ENCODE measurements around the gene CDC7.

Gene CDC7

GRCh38 chr1:91555821-91556531 is 55.3 kb downstream of the CDC7 start:
- no peak for TF ChIP-seq PATZ1 (CRISPR knock-in tag; IDR thresholded peaks at IDR 0.05; ENCODE audit: borderline replicate concordance)
- no peak for TF ChIP-seq TOX (CRISPR knock-in tag; IDR thresholded peaks at IDR 0.05; ENCODE audit: borderline replicate concordance)
- ATAC-seq = no peak

- no peak for ATAC-seq
- no peak for TF ChIP-seq PPARA (CRISPR knock-in tag; IDR thresholded peaks at IDR 0.05; ENCODE audit: borderline replicate concordance)
- no peak for TF ChIP-seq ZC3H10 (CRISPR knock-in tag; IDR thresholded peaks at IDR 0.05)
- TF ChIP-seq PATZ1 (CRISPR knock-in tag; IDR thresholded peaks at IDR 0.05; ENCODE audit: borderline replicate concordance) = no peak
- no peak for TF ChIP-seq ZNF565 (CRISPR knock-in tag; conservative IDR thresholded peaks at IDR 0.05; ENCODE audit: low read depth)
- no peak for TF ChIP-seq CSDC2 (CRISPR knock-in tag; IDR thresholded peaks at IDR 0.05)
- no peak for TF ChIP-seq TCF4 (CRISPR knock-in tag; IDR thresholded peaks at IDR 0.05; ENCODE audit: borderline replicate concordance)
- no peak for TF ChIP-seq CSRNP3 (CRISPR knock-in tag; IDR thresholded peaks at IDR 0.05)
- no peak for TF ChIP-seq ISL1 (CRISPR knock-in tag; IDR thresholded peaks at IDR 0.05)
Measured at GRCh38 chr1:91556556-91556955, 55.9 kb downstream of the CDC7 start.

- ATAC-seq = no peak
- TF ChIP-seq ESRRG (CRISPR knock-in tag; IDR thresholded peaks at IDR 0.05) = no peak
- no peak for TF ChIP-seq POU6F1 (CRISPR knock-in tag; IDR thresholded peaks at IDR 0.05; ENCODE audit: borderline replicate concordance, low read depth)
- TF ChIP-seq BACH2 (CRISPR knock-in tag; IDR thresholded peaks at IDR 0.05; ENCODE audit: borderline replicate concordance) = no peak
- no peak for TF ChIP-seq ZNF8 (CRISPR knock-in tag; IDR thresholded peaks at IDR 0.05)
- no peak for TF ChIP-seq GLIS3 (CRISPR knock-in tag; IDR thresholded peaks at IDR 0.05)
- TF ChIP-seq RARB (CRISPR knock-in tag; IDR thresholded peaks at IDR 0.05) = no peak
- no peak for TF ChIP-seq ZNF70 (CRISPR knock-in tag; IDR thresholded peaks at IDR 0.05)
- no peak for TF ChIP-seq PATZ1 (CRISPR knock-in tag; IDR thresholded peaks at IDR 0.05; ENCODE audit: borderline replicate concordance)
- no peak for TF ChIP-seq OSR1 (CRISPR knock-in tag; IDR thresholded peaks at IDR 0.05)
Measured at GRCh38 chr1:91557039-91557690, 56.5 kb downstream of the CDC7 start.

GRCh38 chr1:91557826-91558225 is 57.2 kb downstream of the CDC7 start:
- ATAC-seq = no peak
- TF ChIP-seq CREB5 (CRISPR knock-in tag; IDR thresholded peaks at IDR 0.05; ENCODE audit: low read depth) (no peak), ARNTL (CRISPR knock-in tag; IDR thresholded peaks at IDR 0.05; ENCODE audit: borderline replicate concordance, low read depth) (no peak), ZNF70 (CRISPR knock-in tag; IDR thresholded peaks at IDR 0.05) (no peak), ESRRG (CRISPR knock-in tag; IDR thresholded peaks at IDR 0.05) (no peak), RARB (CRISPR knock-in tag; IDR thresholded peaks at IDR 0.05) (no peak), ZFP3 (CRISPR knock-in tag; IDR thresholded peaks at IDR 0.05) (no peak), POU6F1 (CRISPR knock-in tag; IDR thresholded peaks at IDR 0.05; ENCODE audit: borderline replicate concordance, low read depth) (no peak), GLIS3 (CRISPR knock-in tag; IDR thresholded peaks at IDR 0.05) (no peak), ZFP30 (CRISPR knock-in tag; IDR thresholded peaks at IDR 0.05) (no peak), ZNF565 (CRISPR knock-in tag; conservative IDR thresholded peaks at IDR 0.05; ENCODE audit: low read depth) (no peak), TOX (CRISPR knock-in tag; IDR thresholded peaks at IDR 0.05; ENCODE audit: borderline replicate concordance) (no peak), OSR1 (CRISPR knock-in tag; IDR thresholded peaks at IDR 0.05) (no peak), CSDC2 (CRISPR knock-in tag; IDR thresholded peaks at IDR 0.05) (no peak), ZNF8 (CRISPR knock-in tag; IDR thresholded peaks at IDR 0.05) (no peak), PPARA (CRISPR knock-in tag; IDR thresholded peaks at IDR 0.05; ENCODE audit: borderline replicate concordance) (no peak)
